B cell (primary cell): ENCODE data around the gene ACTC1. TPM values are rescaled to one million over a fixed set of nuclear protein-coding genes. Genes with fewer than 3 reads are reported as not detected.

Experiments
- ATAC-seq: fragments of 200-7000 bp; cut with Tn5 transposase; one replicate; pipeline ENCODE4 v1.10.0; 2021; ENCODE audit warnings: low read depth, mild to moderate bottlenecking, moderate number of reproducible peaks, moderate library complexity
- CTCF ChIA-PET: fragments of 350-600 bp; sonication (Branson Sonifier 250); formaldehyde crosslinking; loops from one replicate; lab custom pipeline; 2021; ENCODE audit warnings: antibody characterized with exemption, inconsistent platforms; lab: Charles Lee
- POLR2A ChIA-PET: fragments of 350-600 bp; sonication (Branson Sonifier 250); formaldehyde crosslinking; loops from one replicate; lab custom pipeline; 2021; ENCODE audit warnings: antibody characterized with exemption; lab: Charles Lee
- DNase-seq: peaks from one replicate; pipeline ENCODE4 v3.0.0; 2013
- H2AFZ ChIP-seq: 2 replicates; pipeline ENCODE4 v1.6.1; 2012; ENCODE audit warnings: mild to moderate bottlenecking, low read depth, low read length; ENCODE audit not compliant: insufficient read depth, poor library complexity, severe bottlenecking
- H3K27ac ChIP-seq, 2 donors: 1 replicate in 1 of 2; 2 replicates in 1 of 2; pipeline ENCODE4 v1.5.1; 2012 to 2013; ENCODE audit warnings: low read length in 2 of 2, mild to moderate bottlenecking in 2 of 2, moderate library complexity in 1 of 2
- H3K27me3 ChIP-seq, 4 experiments: fragments of 200-600 bp in 1 of 4; sonication (generic) in 1 of 4; replicated peaks in 1 of 4; 1 replicate in 2 of 4; 2 replicates in 2 of 4; pipeline versions ENCODE4 v1.6.1 to v1.7.0; 2013 to 2016; ENCODE audit warnings: low read length in 3 of 4, mild to moderate bottlenecking in 2 of 4, mixed read lengths in 1 of 4, moderate library complexity in 1 of 4; ENCODE audit not compliant: insufficient read depth in 4 of 4, control insufficient read depth in 3 of 4; ENCODE audit errors: control extremely low read depth in 1 of 4
- H3K36me3 ChIP-seq, 2 experiments: replicated peaks in 1 of 2; 1 replicate in 1 of 2; 2 replicates in 1 of 2; pipeline versions ENCODE4 v1.6.1 to v1.7.1; 2013; ENCODE audit warnings: low read length in 1 of 2; ENCODE audit not compliant: insufficient read depth in 2 of 2, control insufficient read depth in 1 of 2; ENCODE audit errors: control extremely low read depth in 1 of 2, extremely low read depth in 1 of 2
- H3K4me1 ChIP-seq, 2 donors: fragments of 200-600 bp in 1 of 2; sonication (generic) in 1 of 2; 1 replicate in 1 of 2; 2 replicates in 1 of 2; pipeline versions ENCODE4 v1.5.1 to v1.6.1; 2013 to 2017; ENCODE audit warnings: low read length in 2 of 2; ENCODE audit not compliant: control insufficient read depth in 2 of 2, insufficient read depth in 2 of 2
- H3K4me2 ChIP-seq: replicated peaks from 2 replicates; pipeline ENCODE3; 2012; ENCODE audit warnings: mild to moderate bottlenecking, low read depth, low read length; ENCODE audit not compliant: poor library complexity, severe bottlenecking
- H3K4me3 ChIP-seq, 5 experiments: fragments of 200-600 bp in 1 of 5; sonication (generic) in 1 of 5; 1 replicate in 3 of 5; 2 replicates in 2 of 5; pipeline versions ENCODE4 v1.5.1 to v1.7.0; 2011 to 2016; ENCODE audit warnings: low read length in 4 of 5, mild to moderate bottlenecking in 4 of 5, low read depth in 2 of 5, control low read depth in 1 of 5, moderate library complexity in 1 of 5; ENCODE audit not compliant: insufficient read depth in 1 of 5; ENCODE audit errors: control extremely low read depth in 1 of 5, extremely low read depth in 1 of 5
- H3K79me2 ChIP-seq: fragments of 200-600 bp; sonication (generic); one replicate; pipeline ENCODE4 v1.6.0; 2016; ENCODE audit warnings: low read length; ENCODE audit not compliant: control insufficient read depth, insufficient read depth
- H3K9ac ChIP-seq: fragments of 200-600 bp; sonication (generic); 2 replicates; pipeline ENCODE4 v1.6.1; 2017; ENCODE audit warnings: mild to moderate bottlenecking, low read length, moderate library complexity
- H3K9me3 ChIP-seq, 3 donors: one replicate each; pipeline versions ENCODE4 v1.6.1 to v1.7.1; 2013; ENCODE audit warnings: low read length in 2 of 3; ENCODE audit not compliant: control insufficient read depth in 2 of 3, insufficient read depth in 1 of 3; ENCODE audit errors: control extremely low read depth in 1 of 3
- H4K20me1 ChIP-seq: 2 replicates; pipeline ENCODE4 v1.6.0; 2012; ENCODE audit warnings: mild to moderate bottlenecking, low read length; ENCODE audit not compliant: insufficient read depth, control insufficient read depth, poor library complexity, severe bottlenecking
- H3K27ac Mint-ChIP-seq: one replicate; pipeline ENCODE4 v1.8.0; 2021; ENCODE audit warnings: mixed read lengths
- H3K27me3 Mint-ChIP-seq: one replicate; pipeline ENCODE4 v1.8.0; 2021; ENCODE audit warnings: mixed read lengths
- H3K4me1 Mint-ChIP-seq: one replicate; pipeline ENCODE4 v1.8.0; 2021; ENCODE audit warnings: mixed read lengths
- H3K4me3 Mint-ChIP-seq: one replicate; pipeline ENCODE4 v1.8.0; 2021; ENCODE audit warnings: mixed read lengths
- H3K9me3 Mint-ChIP-seq: one replicate; pipeline ENCODE4 v1.8.0; 2022; ENCODE audit warnings: mixed read lengths; ENCODE audit not compliant: insufficient read depth
- EZH2 ChIP-seq: IDR thresholded peaks from 2 replicates; pipeline ENCODE4 v1.6.1; 2012; ENCODE audit warnings: borderline replicate concordance, low read depth, mild to moderate bottlenecking, moderate library complexity, low read length; ENCODE audit not compliant: insufficient read depth, poor library complexity, severe bottlenecking
- WGBS: methylation state at CpG from one replicate; pipeline ENCODE4 v1.1.5; 2013; ENCODE audit warnings: missing lambda C conversion rate; ENCODE audit not compliant: insufficient coverage; 5-methylcytosine and 5-hydroxymethylcytosine counted together
- intact Hi-C: fragments of 100-400 bp; cut with micrococcal nuclease; formaldehyde crosslinking; loops from one replicate; pipeline ENCODE4 v1.10.0; 2022
- polyA plus RNA-seq: library from polyadenylated mRNA; depleted of rRNA; stranded (reverse); fragments of >200 nt; gene quantifications from 2 replicates; pipeline ENCODE4 v1.2.3, GENCODE V29; 2012
- total RNA-seq, 2 donors: library from RNA; stranded (reverse); fragments of 120-200 nt in 1 of 2; gene quantifications; 1 replicate in 1 of 2; 2 replicates in 1 of 2; pipeline versions ENCODE4 v1.2.3 to v1.2.4, GENCODE V29; 2013 to 2022
- TF ChIP-seq, protein P1 (sequence below): fragments of 200-600 bp; IDR thresholded peaks from one replicate; pipeline ENCODE4 v1.8.0; 2022; ENCODE audit warnings: antibody characterized with exemption, mild to moderate bottlenecking

ACTC1 gene
- total and polyA plus RNA-seq, 2 donors (not counting 1 experiment from before 2014, with no cell fraction given), result not detected

DNA sequence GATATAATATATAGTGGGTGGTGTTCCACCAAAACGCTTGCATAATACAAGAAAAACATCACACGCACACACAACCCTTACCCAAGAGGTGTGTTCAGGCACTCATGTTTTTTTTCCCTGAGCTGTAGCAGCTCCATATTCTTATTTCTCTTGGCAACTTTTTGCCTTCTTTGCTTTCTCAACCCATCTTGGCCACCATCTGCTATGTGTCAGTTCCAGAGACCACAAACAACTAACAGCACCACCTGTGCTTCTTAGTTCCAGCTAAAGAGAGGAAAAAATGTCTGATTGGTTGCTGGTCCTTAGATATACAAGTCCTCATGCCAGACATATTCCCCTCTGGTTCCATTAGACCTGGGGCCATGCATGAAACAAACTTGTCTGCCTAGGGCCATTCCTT is 11.9 kb downstream of the ACTC1 start:
- no CpG with 5 or more reads among the region's 2 CpGs for WGBS
- Histone ChIP-seq H2AFZ (no peak overlapping the region), H3K27me3 (peaks cover 0 to 3% (median 1%) of the 10 kb centered on the region in 4 experiments), H3K4me3 (no peak overlapping the region), H3K9me3 (no peaks in the 10 kb centered on the region), H3K27ac (no peak overlapping the region), H3K79me2 (no peaks in the 10 kb centered on the region), H3K4me2 (no peak overlapping the region), H3K36me3 (no peaks in the 10 kb centered on the region), H4K20me1 (no peaks in the 10 kb centered on the region), H3K4me1 (no peaks in the 10 kb centered on the region), H3K9ac (no peak overlapping the region)
- no peaks in the 10 kb centered on the region for H3K4me1 Mint-ChIP-seq
- ATAC-seq (no peak), DNase-seq (no peak)
- H3K27ac Mint-ChIP-seq, result no peak overlapping the region
- no peak overlapping the region for H3K4me3 Mint-ChIP-seq
- ChIA-PET POLR2A (no interaction called here), CTCF (no interaction called here)
- TF ChIP-seq, protein P1, sequence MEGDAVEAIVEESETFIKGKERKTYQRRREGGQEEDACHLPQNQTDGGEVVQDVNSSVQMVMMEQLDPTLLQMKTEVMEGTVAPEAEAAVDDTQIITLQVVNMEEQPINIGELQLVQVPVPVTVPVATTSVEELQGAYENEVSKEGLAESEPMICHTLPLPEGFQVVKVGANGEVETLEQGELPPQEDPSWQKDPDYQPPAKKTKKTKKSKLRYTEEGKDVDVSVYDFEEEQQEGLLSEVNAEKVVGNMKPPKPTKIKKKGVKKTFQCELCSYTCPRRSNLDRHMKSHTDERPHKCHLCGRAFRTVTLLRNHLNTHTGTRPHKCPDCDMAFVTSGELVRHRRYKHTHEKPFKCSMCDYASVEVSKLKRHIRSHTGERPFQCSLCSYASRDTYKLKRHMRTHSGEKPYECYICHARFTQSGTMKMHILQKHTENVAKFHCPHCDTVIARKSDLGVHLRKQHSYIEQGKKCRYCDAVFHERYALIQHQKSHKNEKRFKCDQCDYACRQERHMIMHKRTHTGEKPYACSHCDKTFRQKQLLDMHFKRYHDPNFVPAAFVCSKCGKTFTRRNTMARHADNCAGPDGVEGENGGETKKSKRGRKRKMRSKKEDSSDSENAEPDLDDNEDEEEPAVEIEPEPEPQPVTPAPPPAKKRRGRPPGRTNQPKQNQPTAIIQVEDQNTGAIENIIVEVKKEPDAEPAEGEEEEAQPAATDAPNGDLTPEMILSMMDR, result no peak
- no peak for TF ChIP-seq EZH2
- H3K27me3 Mint-ChIP-seq, result peaks cover 31% of the 10 kb centered on the region
- intact Hi-C loops, result no loop called here
- H3K9me3 Mint-ChIP-seq, result peaks cover 8% of the 10 kb centered on the region

DNA sequence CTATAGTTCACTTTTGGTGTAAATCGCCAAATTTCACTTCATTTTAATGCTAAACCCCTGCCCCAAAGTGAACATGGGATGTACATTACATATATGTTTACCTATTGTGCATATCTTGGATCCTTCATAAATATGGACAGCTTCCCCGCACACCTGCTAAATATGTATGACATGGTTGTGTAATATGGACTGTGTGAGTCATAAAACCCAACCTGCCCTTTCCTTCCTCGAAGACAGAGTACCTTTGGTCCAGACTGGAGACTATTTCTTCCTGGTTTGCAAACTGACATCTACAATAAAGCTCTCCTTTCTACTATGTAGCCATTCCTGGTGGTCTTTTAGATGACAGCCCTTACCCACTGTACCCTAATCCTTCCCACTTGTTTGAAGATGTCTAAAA is 12.4 kb downstream of the ACTC1 start:
- no peak for TF ChIP-seq EZH2
- TF ChIP-seq, protein P1, result no peak
- no peaks in the 10 kb centered on the region for H3K36me3 ChIP-seq
- Mint-ChIP-seq H3K9me3 (peaks cover 8% of the 10 kb centered on the region), H3K27me3 (peaks cover 31% of the 10 kb centered on the region), H3K27ac (no peak overlapping the region), H3K4me1 (no peaks in the 10 kb centered on the region), H3K4me3 (no peak overlapping the region)
- intact Hi-C loops, result no loop called here
- no peaks in the 10 kb centered on the region for H3K9me3 ChIP-seq
- H3K4me3 ChIP-seq, result no peak overlapping the region
- no peak overlapping the region for H3K27ac ChIP-seq
- H3K79me2 ChIP-seq, result no peaks in the 10 kb centered on the region
- H3K9ac ChIP-seq, result no peak overlapping the region
- no peaks in the 10 kb centered on the region for H4K20me1 ChIP-seq
- POLR2A ChIA-PET, result no interaction called here
- WGBS, result no CpG with 5 or more reads among the region's 3 CpGs
- ATAC-seq (no peak), DNase-seq (no peak)
- CTCF ChIA-PET, result no interaction called here
- no peak overlapping the region for H3K4me2 ChIP-seq
- H2AFZ ChIP-seq, result no peak overlapping the region
- H3K4me1 ChIP-seq, result no peaks in the 10 kb centered on the region
- H3K27me3 ChIP-seq, result peaks cover 0 to 3% (median 1%) of the 10 kb centered on the region in 4 experiments
